Spleen (tissue), 11 donors: Measurements from ENCODE around the gene ZNF516. TPM values are rescaled to one million over a fixed set of nuclear protein-coding genes. Genes with fewer than 3 reads are reported as not detected.

Experiments
- DNase-seq: peaks from one replicate; pipeline ENCODE4 v3.0.0-alpha.2; 2020
- H3K27ac ChIP-seq, 8 donors: fragments of 200-600 bp; sonication (generic) in 7 of 8; 1 replicate in 4 of 8; 2 replicates in 4 of 8; pipeline versions ENCODE4 v1.5.0 to v1.8.0; 2016 to 2021; ENCODE audit warnings: inconsistent platforms in 4 of 8, mild to moderate bottlenecking in 4 of 8, moderate library complexity in 1 of 8
- H3K27me3 ChIP-seq, 7 donors: fragments of 200-600 bp; sonication (generic) in 6 of 7; replicated peaks in 1 of 7; 1 replicate in 4 of 7; 2 replicates in 3 of 7; pipeline versions ENCODE4 v1.5.0 to v1.8.0; 2016 to 2021; ENCODE audit warnings: inconsistent platforms in 3 of 7, mild to moderate bottlenecking in 1 of 7
- H3K36me3 ChIP-seq, 6 donors: fragments of 200-600 bp; sonication (generic) in 5 of 6; 1 replicate in 4 of 6; 2 replicates in 2 of 6; pipeline versions ENCODE4 v1.5.0 to v1.8.0; 2016 to 2021; ENCODE audit warnings: inconsistent platforms in 2 of 6
- H3K4me1 ChIP-seq, 6 donors: fragments of 200-600 bp; sonication (generic) in 5 of 6; 1 replicate in 3 of 6; 2 replicates in 3 of 6; pipeline versions ENCODE4 v1.5.0 to v1.8.0; 2016 to 2021; ENCODE audit warnings: inconsistent platforms in 3 of 6
- H3K4me3 ChIP-seq, 8 donors: fragments of 200-600 bp; sonication (generic) in 7 of 8; 1 replicate in 4 of 8; 2 replicates in 4 of 8; pipeline versions ENCODE4 v1.5.0 to v1.8.0; 2016 to 2021; ENCODE audit warnings: inconsistent platforms in 4 of 8, mild to moderate bottlenecking in 4 of 8, moderate library complexity in 2 of 8
- H3K9me3 ChIP-seq, 8 donors: fragments of 200-600 bp; sonication (generic) in 7 of 8; 1 replicate in 4 of 8; 2 replicates in 4 of 8; pipeline versions ENCODE4 v1.5.0 to v1.8.0; 2016 to 2021; ENCODE audit warnings: inconsistent platforms in 4 of 8
- POLR2A ChIP-seq, 3 donors: fragments of 450-650 bp; IDR thresholded peaks; one replicate each; pipeline ENCODE4 v1.5.1; 2017; ENCODE audit warnings: antibody characterized with exemption in 3 of 3, mild to moderate bottlenecking in 1 of 3
- POLR2AphosphoS5 ChIP-seq, 3 donors: sonication (generic); formaldehyde crosslinking; IDR thresholded peaks; one replicate each; pipeline ENCODE4 v1.5.1; 2017; ENCODE audit warnings: antibody characterized with exemption in 3 of 3
- WGBS, 5 donors: extraction: QIAGEN DNeasy Blood & Tissue Kit in 3 of 5; methylation state at CpG; one replicate each; pipeline versions ENCODE4 v1.1.5 to v1.1.7; 2013 to 2018; 5-methylcytosine and 5-hydroxymethylcytosine counted together
- intact Hi-C: fragments of 100-400 bp; cut with DNase I; formaldehyde crosslinking; loops from one replicate; pipeline ENCODE4 v1.15.0; 2023; ENCODE audit warnings: low total_unique reads
- polyA plus RNA-seq, 3 donors: library from polyadenylated mRNA; stranded (reverse); fragments of 200-250 nt; gene quantifications; one replicate each; pipeline ENCODE4 v1.2.1, GENCODE V29; 2013
- total RNA-seq, 7 donors: library from RNA; depleted of rRNA in 3 of 7; stranded (reverse); fragments of >200 nt in 3 of 7; fragmentation: NEBNext Ultra II Directional in 4 of 7; extraction: Animal tissue kit (Norgen Biotek cat#: 25700) in 4 of 7; gene quantifications; one replicate each; pipeline versions ENCODE4 v1.1.0 to v1.2.1, GENCODE V29; 2016 to 2021
- TF ChIP-seq, protein P1 (sequence below), 11 experiments: fragments of 200-600 bp in 7 of 11; fragments of 450-650 bp in 4 of 11; sonication (generic) in 4 of 11; IDR thresholded peaks in 8 of 11; conservative IDR thresholded peaks in 3 of 11; 1 replicate in 7 of 11; 2 replicates in 4 of 11; pipeline versions ENCODE4 v1.4.0 to v1.8.0; 2016 to 2021; ENCODE audit warnings: antibody characterized with exemption in 11 of 11, inconsistent platforms in 4 of 11, mild to moderate bottlenecking in 1 of 11
- donor health status: healthy with polysubstance abuse.
- donor health status: DM: no; HTN: no; CAD: no; lungs with moderate emphysema.
- donor health status: DM: no; HTN: no; CAD: no.
- donor health status: Bipolar disorder and iron deficiency.
- donor health status: healthy.
- donor health status: DM: no; HTN: no; CAD: no.
- donor health status: DM: yes; HTN: yes; CAD: no.

The ZNF516 gene
- total and polyA plus RNA-seq, 10 donors: 4.5 to 58.4 (median 40.0) TPM

DNA sequence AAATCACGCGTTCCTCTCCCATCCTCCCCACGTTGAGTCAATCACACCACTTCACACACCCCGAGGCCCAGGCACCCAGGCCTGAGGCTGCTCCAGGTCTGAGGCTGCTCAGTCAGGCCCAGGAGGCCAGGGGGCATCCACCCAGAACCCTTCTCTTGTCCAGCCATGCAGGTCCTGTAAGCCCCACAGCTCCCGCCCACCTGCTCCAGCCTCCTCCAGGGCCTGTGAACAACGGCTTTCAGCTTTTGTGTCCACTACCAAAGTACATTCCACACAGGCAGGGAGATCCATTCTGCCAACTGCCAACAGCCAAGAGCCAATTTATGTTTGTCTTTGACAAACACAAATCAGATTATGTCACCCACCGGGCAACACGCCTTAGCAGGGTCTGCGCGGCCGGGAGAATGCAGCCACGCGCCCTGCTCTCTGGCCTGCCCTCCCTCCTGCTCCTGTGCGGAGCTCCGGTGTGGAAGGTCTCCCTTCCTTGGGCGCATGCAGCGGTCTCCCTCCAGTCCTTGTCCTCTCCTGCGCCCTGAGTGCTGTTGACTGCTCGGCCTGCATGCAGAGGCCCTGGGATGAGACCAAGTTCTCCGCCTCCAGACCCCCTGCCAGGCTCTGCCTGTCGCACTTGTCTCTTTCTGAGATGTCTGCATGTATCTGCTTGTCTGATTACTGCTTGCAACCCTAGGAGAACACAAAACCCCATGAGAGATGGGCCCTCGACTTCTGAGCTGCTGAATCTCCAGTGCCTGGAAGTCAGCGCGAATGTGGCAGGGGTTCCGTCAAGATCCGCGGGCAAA, 146.6 kb downstream of the ZNF516 start:
- TF ChIP-seq POLR2A (IDR thresholded peaks at IDR 0.05): no peak
- no peak for TF ChIP-seq POLR2AphosphoS5 (IDR thresholded peaks at IDR 0.05)
- peaks cover 0 to 4% (median 1%) of the 10 kb centered on the region in 8 donors for H3K9me3 ChIP-seq
- H3K4me3 ChIP-seq: peak overlapping the region in 1 of 8 donors; percentile 8
- no peak overlapping the region for H3K27ac ChIP-seq
- H3K27me3 ChIP-seq: peaks cover 0 to 16% (median 0%) of the 10 kb centered on the region in 7 donors
- H3K4me1 ChIP-seq: peaks cover 0 to 11% (median 8%) of the 10 kb centered on the region in 6 donors
- DNase-seq: no peak
- no peaks in the 10 kb centered on the region for H3K36me3 ChIP-seq
- intact Hi-C loops: no loop called here
- 82 to 96% (median 89%) methylated on average over 19 to 27 of the region's 27 CpGs for WGBS, 5 donors

DNA sequence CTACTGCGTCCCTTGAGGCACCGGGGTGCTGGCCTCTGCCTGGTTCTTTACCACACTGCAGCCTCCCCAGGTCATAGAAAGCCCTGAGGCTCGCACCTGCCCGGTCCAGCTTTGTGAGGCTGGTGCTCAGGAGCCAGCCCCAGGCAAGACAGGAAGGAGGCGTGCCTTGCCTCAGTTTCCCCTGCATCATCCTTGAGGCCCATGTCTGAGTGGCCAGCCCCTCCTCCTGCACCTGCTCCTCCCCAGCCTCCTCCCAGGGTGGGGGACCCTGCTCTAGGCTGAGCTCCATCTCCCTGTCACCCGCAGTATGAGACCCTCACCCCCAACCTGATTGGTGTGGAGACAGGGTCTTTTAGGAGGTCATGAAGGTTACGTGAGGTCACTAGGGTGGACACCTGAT, 147.7 kb downstream of the ZNF516 start:
- Histone ChIP-seq H3K4me3 (no peak overlapping the region), H3K27me3 (peaks cover 0 to 16% (median 0%) of the 10 kb centered on the region in 7 donors), H3K4me1 (peaks cover 0 to 11% (median 8%) of the 10 kb centered on the region in 6 donors), H3K36me3 (no peaks in the 10 kb centered on the region), H3K27ac (no peak overlapping the region), H3K9me3 (no peaks in the 10 kb centered on the region)
- no peak for DNase-seq
- TF ChIP-seq, protein P1, sequence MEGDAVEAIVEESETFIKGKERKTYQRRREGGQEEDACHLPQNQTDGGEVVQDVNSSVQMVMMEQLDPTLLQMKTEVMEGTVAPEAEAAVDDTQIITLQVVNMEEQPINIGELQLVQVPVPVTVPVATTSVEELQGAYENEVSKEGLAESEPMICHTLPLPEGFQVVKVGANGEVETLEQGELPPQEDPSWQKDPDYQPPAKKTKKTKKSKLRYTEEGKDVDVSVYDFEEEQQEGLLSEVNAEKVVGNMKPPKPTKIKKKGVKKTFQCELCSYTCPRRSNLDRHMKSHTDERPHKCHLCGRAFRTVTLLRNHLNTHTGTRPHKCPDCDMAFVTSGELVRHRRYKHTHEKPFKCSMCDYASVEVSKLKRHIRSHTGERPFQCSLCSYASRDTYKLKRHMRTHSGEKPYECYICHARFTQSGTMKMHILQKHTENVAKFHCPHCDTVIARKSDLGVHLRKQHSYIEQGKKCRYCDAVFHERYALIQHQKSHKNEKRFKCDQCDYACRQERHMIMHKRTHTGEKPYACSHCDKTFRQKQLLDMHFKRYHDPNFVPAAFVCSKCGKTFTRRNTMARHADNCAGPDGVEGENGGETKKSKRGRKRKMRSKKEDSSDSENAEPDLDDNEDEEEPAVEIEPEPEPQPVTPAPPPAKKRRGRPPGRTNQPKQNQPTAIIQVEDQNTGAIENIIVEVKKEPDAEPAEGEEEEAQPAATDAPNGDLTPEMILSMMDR (IDR thresholded peaks at IDR 0.05 in 8 of 11, conservative IDR thresholded peaks at IDR 0.05 in 3 of 11): no peak
- TF ChIP-seq POLR2A (IDR thresholded peaks at IDR 0.05) (no peak), POLR2AphosphoS5 (IDR thresholded peaks at IDR 0.05) (no peak)
- 88 to 96% (median 96%) methylated on average over 7 of the region's 7 CpGs for WGBS, 5 donors
- intact Hi-C loops: no loop called here

DNA sequence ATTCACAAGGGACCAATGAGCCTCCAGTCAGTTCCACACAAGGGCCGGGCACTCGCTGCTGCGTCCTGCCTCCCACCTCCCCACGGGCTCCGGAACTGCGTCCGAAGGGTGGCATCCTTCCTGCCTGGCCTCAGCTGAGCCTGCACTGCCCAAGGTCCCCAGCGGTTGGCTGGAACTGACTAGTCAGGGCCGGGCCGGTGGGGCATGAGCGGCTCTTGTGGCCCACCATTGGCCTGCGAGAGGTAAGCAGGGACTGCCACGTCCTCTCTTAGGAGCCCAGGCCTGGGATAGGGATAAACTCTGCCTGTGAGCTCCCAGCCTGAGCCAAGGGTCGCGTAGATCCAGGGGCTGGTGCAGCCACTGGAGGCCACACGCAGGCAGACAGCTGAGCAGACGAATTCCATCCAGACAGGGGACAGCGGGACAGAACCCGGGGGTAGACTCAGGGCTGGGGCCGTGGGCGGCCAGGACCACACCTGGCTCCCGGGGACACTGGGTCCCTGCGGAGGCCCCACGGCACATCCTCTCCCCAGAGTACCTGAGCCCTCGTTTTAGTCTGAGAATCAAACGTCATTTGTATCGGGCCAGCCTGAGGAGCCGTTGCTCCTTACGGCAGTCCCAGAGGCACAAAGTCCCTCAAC, 148.4 kb downstream of the ZNF516 start:
- no peaks in the 10 kb centered on the region for H3K9me3 ChIP-seq
- peaks cover 0 to 16% (median 0%) of the 10 kb centered on the region in 7 donors for H3K27me3 ChIP-seq
- intact Hi-C loops: no loop called here
- 88 to 93% (median 89%) methylated on average over 22 to 29 of the region's 29 CpGs for WGBS, 5 donors
- peaks cover 0 to 11% (median 8%) of the 10 kb centered on the region in 6 donors for H3K4me1 ChIP-seq
- H3K36me3 ChIP-seq: no peaks in the 10 kb centered on the region
- no peak overlapping the region for H3K4me3 ChIP-seq
- no peak for DNase-seq
- TF ChIP-seq POLR2AphosphoS5 (IDR thresholded peaks at IDR 0.05): peak in 1 of 3 donors; percentile 11
- TF ChIP-seq, protein P1 (IDR thresholded peaks at IDR 0.05 in 8 of 11, conservative IDR thresholded peaks at IDR 0.05 in 3 of 11): no peak
- no peak overlapping the region for H3K27ac ChIP-seq

DNA sequence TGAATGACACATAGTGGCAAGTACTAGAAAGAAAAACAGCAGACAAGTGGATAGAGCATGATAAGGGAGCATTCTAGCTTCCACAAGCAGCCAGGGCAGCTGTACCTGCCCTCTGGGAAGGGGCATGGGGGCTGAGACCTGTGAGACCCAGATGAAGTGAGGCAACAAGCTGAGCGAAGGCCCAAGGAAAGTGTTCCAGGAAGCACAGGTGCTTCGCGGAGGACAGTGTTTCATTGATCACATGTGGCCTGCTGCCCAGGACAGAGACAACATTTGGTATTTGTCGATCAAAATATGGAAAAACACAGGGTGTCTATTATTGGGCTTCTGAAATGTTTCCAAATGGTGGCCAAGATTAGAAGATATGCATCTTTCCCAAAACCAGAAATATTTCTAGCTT, 149.1 kb downstream of the ZNF516 start:
- WGBS, 5 donors: 90 to 99% (median 96%) methylated on average over 4 of the region's 4 CpGs
- Histone ChIP-seq H3K36me3 (no peaks in the 10 kb centered on the region), H3K4me1 (peaks cover 0 to 11% (median 8%) of the 10 kb centered on the region in 6 donors), H3K27me3 (peaks cover 0 to 16% (median 0%) of the 10 kb centered on the region in 7 donors), H3K9me3 (peaks cover 0 to 7% (median 5%) of the 10 kb centered on the region in 8 donors), H3K27ac (no peak overlapping the region), H3K4me3 (no peak overlapping the region)
- TF ChIP-seq, protein P1 (IDR thresholded peaks at IDR 0.05 in 8 of 11, conservative IDR thresholded peaks at IDR 0.05 in 3 of 11): no peak
- TF ChIP-seq POLR2AphosphoS5 (IDR thresholded peaks at IDR 0.05) (no peak), POLR2A (IDR thresholded peaks at IDR 0.05) (no peak)
- intact Hi-C loops: no loop called here
- DNase-seq: no peak
